SW 1271 (cell line): ENCODE results near the gene NEK1.

Experiments
- DNase-seq, 2 experiments: peaks; one replicate each; lab custom pipeline; 2025; lab: John Stamatoyannopoulos, UW

NEK1 gene

DNA sequence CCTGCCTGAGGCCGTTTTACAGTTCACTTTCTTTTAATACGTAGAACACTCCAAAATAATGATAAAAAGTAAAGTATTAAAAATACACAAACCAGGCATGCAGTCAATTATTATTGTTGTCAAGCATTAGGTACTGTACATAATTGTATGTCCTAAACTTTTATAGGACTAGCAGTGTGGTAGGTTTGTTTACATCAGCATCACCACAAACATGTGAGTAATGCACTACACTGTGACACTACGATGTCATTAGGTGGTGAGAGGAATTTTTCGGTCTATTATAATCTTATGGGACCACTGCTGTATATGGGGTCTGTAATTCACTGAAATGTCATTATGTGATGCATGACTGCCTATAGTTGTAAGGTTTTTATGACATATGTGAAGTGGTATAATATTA, 192.1 kb downstream of the NEK1 start:
- DNase-seq: no peak

DNA sequence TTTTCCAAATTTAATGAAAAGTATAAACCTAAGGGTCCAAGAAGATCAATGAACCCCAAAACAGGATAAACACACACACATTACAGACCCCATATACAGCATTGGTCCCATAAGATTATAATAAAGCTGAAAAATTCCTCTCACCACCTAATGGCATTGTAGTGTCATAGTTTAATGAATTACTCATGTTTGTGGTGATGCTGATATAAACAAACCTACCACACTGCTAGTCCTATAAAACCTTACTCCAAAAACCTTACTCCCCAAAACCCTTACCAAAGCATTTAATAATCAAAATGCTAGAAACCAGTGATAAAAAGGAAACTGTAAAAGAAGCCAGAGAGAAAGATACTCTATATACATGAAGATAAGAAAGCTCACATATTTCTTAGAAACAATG, 193.5 kb downstream of the NEK1 start:
- no peak for DNase-seq

DNA sequence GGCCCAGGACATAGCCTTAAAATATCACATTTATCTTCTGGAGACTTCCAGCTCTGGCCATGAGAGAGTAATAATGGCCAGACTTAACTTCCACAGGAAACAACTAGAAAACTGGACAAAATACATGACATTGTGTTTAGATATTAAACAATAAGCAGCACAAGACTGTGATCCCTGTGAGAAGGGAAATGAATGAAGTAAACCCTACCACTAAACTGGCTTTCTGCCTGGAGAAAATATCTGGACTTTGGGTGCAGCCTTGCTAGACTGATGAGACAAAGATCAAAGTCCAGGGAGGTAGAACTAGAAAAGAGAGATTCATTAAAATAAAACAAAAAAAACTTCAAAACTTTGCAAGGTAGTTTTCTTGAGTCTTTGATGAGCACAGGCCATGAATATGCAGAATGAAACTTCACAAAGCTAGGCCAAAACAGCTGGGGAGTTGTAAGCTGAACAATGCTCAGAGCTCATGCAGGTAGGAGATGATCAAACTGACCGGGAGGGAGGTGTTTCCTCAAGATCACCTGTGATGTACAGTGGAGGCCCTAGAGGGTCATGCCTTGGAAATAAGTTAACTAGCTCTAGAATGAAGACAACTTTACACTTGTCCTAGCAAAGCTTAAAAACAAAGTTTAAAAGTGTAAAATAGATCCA, 194.6 kb downstream of the NEK1 start:
- no peak for DNase-seq

DNA sequence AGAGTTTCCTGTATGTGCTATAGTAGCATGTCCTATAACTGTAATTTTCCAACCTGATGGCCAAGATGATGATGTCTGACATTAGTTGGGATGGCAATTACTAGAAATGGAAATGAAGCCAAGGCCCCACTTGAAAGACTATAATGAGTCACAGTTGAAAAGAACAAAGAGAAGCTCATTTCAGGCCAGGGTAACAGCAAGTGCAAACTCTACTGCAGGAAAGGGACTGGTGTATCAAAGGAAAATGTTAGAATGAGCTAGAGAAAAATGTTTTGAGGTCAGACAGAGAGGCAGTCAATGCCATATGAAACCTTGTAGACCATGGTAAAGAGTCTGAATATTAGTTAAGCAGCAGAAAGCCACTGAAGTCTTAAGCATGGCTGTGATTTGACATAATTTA, 195.4 kb downstream of the NEK1 start:
- DNase-seq: no peak

DNA sequence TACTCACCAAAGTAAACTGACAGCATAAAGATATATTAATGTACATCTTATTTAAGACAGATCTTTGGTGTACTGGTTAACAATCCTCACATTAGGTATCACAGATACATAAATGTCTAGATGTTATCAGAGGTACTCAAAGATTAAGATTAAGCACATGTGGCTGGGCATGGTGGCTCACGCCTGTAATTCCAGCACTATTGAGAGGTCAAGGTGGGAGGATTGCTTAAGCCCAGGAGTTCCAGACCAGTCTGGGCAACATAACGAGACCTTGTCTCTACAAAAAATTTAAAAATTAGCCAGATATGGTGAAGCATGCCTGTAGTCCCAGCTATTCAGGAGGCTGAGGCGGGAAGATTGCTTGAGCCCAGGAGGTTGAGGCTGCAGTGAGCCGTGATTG, 195.9 kb downstream of the NEK1 start:
- no peak for DNase-seq

DNA sequence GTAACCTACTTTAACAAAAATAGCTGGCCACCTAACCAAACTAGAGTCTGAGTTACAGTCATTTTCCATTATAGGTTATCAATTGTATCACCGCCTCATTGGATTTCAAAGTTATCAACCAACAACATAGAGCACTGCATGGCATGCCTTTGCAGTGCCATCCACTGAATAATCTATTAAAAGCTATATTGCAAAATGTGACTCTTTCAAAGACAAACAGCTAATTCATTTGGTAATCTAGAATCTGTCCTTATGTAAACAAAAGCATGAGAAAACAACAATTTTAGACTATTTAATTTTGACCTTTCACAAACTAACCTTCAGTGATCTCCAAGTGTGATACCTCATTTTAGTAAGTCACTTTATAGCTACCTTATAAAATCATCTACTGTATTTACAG, 197.5 kb downstream of the NEK1 start:
- no peak for DNase-seq

DNA sequence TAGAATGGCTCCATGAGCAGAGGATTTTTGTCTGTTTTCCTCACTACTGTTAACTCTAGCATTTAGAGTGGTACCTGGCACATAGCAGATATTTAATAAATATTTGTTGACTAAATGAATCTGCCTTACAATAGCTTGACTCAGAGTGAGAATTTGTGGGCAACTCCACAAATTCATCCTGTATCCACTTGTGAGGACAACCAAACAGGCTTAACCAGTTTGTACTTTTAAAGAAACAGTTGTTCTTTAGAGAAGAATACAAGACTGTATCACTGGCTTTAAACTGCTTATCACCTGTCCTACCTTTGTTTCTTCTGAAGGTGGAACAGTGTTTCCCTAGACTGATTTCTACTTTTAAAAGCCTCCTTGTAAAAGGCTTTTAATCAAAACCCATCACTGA, 200.3 kb downstream of the NEK1 start:
- no peak for DNase-seq

DNA sequence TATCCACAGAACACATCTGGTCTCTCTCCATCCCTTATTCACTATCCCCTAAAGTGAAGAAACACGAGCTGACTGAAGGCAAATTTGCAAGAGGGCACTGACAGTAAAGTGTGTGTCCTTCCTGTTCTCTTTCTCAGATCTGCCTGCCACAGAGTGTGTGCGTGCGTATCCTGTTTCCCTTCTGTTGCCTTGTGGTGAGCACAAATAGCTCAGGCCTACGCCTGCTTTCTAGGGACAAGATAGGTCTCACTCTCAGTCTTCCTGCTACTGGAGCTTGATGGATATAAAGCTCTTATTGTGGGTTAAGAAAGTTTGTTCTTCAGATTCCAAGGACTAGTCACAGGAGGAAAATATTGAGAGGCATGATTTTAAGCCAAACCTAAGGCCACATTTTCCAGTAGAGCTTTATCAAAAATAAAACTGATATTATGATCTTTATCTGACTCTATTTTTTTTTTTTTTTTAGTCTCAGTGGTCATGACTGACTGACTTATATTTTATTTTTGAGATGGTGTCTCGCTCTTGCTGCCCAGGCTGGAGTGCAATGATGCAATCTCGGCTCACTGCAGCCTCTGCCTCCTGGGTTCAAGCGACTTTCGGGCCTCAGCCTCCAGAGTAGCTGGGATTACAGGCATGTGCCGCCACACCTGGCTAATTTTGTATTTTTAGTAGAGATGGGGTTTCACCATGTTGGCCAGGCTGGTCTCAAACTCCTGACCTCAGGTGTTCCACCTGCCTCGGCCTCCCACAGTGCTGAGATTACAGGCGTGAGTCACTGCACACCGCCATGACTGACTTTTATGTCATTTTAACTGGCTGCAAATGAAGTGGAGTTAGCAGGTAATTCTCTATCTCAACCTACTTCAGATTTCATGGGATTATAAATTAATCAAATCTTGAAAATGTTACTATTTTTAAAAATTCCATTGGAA, 201.3 kb downstream of the NEK1 start:
- DNase-seq: no peak

DNA sequence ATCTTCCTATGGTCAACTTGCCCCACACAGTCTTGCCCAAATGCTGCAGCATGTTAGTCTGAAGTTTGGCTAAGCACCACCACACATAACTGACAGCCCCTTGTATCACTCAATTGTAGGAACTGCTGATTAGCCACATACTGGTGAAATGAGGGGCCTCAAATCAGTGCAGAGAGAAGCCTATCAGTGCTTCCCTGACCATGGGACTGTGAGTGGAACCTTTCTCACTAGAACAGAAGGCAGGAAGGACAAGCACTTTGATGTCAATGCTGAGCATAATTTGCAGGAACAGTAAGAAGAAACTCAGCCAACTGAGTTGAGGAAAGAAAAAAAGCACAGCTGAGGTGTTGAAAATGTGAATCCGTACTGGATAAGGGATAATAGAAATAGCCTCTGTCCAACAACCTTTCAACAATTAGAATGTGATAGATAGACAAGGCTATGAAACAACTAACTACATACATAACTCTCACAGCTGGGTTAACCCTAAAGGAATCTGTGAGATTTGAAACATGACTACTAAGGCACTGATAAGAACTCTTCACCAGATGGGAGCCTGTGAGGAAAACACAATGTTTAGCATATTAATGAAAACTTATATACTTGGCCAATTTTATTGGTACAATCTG, 205.1 kb downstream of the NEK1 start:
- DNase-seq: no peak

DNA sequence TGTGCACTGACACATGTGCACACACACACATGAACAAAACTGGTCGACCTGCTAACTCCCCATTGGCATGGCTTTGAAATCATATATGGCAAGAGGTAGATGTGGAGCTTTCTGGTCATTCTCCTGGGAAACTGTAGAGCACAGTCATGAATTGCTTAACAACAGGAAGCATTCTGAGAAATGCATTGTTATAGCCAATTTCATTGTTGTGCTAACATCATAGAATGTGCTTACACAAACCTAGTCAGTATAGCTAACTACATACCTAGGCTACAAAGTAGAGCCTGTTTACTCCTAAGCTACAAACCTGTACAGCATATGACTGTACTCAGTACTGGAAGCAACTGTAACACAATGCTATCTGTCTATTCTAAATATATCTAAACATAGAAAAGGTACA, 207.4 kb downstream of the NEK1 start:
- no peak for DNase-seq

DNA sequence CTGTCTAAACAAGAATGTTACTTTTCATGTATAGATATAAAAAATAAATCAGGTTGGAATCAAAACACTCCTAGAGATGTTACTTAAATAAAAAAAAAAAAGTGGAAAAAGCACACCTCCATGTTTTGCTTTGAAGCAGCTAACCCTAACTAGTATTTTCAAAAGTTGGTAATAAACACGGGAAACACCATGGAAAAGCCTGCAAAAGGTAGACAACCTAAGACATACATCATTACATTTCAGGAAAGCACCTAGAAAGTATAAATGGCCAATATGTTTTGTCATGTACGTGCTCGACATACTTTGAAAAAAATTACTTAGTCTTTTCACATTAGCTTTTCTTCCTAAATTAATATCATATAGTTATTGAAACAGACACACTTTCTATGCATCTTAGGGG, 211.6 kb downstream of the NEK1 start:
- no peak for DNase-seq

DNA sequence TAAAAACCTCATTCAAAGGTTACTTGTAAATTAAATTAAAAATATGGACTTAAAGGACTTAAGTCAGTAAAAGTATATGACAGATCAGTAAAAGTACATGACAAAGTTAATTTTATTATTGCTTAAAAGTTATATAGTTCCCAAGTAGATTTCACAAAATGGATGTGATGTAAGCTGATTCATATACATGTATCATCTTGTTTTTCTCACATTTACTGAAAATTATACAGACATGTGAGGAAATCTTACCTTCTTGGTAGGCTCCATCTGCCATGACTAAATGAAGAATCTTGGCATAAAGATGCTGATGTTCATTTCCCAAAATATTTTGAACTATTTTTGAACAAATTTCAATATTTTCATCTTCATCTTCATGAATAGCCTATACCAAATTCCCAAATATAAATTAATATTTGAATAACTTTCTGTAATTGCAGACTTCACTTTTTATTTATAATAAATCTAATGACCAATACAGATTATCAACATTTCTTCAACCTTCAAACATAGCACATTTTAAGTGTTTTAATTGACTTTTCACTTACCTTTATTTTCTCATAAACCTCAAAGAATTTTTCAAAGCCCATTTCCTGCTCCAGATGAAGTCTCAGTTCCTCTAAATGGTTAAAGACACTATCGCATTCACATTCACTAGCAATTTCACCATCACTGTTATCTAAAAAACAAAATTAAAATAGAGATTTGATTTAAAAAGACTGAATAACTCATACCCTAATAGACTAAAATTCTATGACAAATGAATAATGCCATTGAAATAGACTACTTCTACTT, 212.2 kb downstream of the NEK1 start:
- DNase-seq: no peak

DNA sequence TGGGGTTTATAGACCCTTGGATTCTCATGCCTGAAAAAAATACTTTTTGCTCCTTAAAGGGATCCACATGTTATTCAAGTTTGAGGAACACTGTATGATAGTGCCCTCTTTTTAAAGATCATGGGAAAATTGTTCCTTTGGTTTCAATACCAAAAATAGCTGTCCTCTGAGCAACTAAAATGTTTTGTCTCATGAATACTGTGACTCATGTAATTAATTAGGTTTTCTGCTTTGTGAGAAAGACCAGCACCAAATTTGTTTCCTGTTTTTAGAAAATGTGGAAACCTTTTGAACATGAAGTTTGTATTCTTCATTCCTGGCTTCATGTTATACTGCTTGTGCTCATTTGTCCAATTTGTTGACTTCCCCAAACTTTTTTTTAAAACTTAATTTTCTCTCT, 214.1 kb downstream of the NEK1 start:
- DNase-seq: no peak

DNA sequence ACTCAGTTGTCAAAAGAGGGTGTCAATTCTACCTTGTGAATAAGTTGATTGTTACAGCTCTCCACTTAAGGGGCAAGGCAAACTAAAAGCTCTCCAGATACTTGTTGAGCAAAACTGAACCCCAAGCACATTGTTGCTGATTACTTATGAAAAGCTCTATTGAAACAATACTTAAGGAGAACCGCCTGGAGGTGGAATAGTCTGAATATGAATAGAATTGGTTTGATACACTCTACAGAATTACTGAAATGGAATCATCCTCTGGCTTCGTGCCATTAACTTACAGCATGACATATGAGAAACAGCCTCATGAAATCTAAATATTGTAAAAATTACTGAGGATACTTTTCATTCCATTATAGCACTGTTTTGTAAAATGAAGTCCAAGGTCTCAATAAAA, 214.6 kb downstream of the NEK1 start:
- DNase-seq: no peak

DNA sequence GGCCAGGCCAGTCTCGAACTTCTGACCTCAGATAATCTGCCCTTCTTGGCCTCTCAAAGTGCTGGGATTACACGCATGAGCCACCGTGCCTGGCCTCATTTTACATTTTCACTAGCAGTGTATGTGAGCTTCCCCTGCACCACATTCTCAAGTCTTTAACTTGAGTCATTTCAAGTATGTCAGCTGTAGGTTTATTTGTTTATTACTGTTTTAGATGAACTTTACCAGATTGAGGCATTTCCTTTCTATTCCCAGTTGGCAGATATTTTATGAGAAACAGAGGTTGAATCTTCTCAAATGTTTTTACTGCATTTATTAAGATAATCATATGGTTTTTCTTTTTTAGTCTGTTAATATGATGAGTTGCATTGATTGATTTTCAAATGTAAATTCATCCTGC, 227.0 kb downstream of the NEK1 start:
- no peak for DNase-seq

DNA sequence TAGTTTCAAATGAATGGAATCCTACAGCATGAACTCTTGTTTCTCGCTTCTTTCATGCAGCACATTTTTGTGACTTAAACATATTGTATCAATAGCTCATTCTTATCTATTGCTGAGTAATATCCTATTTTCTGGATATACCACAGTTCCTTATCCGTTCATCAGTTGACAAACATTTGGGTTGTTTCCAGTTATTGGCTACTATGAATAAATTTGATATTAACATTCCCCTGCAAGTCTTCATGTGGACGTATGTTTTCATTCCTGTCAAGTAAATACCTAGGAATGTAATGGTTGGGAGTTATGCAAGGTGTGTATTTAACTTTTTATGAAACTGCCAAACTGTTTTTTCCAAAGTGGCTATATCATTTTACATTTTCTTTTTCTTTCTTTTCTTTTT, 227.6 kb downstream of the NEK1 start:
- DNase-seq: no peak

DNA sequence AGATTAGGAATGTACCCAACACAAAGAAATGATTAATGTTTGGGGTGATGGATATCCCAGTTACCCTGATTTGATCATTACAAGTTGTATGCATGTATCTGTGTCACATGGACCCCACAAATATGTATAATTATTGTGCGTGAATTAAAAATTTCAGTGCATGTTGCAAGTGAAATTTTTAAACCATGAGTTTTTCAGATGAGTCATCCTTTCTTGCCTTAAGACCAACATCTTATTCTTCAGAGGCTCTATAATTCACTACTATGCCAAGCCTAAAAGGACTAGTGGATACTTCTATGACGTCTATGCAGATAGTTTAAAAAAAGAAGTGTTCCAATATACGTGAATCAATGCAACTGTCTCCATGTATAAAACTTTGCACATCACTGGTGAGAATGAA, 228.7 kb downstream of the NEK1 start:
- no peak for DNase-seq

DNA sequence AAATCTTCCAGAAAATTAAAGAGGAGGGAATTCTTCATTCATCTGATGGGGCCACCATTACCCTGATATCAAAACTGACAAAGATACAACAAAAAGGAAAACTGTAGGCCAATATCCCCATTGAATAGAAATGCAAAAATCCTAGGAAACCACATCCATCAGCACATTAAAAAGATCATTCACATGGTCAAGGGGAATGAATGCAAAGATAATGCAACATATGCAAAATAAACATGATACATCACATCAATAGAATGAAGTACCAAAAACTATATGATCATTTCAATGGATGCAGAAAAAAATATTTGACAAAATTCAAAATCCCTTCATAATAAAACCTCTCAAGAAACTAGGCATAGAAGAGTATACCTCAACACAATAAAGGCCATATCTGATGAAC, 232.7 kb downstream of the NEK1 start:
- DNase-seq: no peak

DNA sequence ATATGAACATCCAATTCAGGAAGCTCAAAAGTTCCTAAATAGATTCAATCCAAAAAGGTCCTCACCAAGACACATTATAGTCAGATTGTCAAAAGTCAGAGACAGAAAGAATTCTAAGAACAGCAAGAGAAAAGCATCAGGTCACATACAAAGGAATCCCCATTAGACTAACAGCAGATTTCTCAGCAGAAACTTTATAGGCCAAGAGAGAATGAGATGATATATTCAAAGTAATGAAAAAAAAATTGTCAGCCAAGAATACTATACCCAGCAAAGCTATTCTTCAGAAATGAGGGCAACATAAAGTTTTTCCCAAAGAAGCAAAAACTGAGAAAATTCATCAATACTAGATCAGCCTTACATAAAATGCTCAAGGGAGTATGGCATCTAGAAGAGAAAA, 235.0 kb downstream of the NEK1 start:
- no peak for DNase-seq

DNA sequence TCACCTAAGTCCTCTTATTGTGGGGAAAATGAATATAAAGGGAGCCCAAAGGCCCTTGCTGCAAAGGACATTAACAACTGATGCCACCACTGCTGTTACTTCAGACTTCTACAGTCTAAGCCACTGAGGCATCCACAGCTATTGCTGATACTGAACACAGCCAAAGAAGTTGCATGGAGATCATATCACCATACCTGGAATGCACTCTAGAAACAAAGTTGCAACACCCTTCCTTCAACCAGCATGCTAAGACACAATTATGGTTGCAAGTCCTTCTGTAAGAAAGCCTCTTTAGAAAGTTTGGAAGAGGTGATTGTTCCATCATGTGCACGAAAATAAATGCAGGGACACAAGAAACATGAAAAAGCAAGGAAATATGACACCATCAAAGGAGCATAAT, 236.0 kb downstream of the NEK1 start:
- no peak for DNase-seq

DNA sequence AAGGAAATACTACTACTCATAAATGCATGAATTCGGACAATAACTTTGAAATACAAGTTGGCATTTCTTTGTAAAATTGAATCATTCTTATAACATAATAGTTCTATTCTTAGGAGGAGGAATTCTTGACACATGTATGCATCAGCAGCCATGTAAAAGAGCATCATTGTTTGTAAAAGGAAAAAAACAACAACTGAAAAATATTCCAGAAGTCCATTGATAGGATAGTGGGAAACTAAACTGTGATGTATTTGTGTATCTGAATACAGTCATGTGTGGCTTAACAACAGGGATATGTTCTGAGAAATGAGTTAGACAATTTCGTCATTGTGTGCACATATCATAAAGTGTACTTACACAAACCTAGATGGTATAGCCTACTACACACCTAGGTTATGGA, 239.6 kb downstream of the NEK1 start:
- no peak for DNase-seq

DNA sequence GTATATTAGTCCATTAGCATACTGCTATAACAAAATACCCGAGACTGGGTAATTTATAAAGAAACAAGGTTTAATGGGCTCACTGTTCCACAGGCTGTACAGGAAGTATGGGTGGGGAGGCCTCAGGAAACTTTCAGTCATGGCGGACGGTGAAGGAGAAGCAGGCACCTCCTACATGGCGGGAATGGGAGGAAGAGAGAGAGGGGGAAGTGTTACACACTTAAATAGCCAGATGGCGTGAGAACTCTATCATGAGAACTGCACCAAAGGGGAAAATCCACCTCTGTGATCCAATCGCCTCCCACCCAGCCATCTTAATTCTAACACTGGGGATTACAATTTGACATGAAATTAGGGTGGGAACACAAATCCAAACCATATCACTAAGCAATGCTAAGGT, 242.7 kb downstream of the NEK1 start:
- DNase-seq: no peak
